GM10266 (cell line): Measurements from ENCODE around the gene RPS6KA2.

Experiments used
- DNase-seq: peaks from one replicate; pipeline ENCODE4 v3.0.0; 2012; ENCODE audit errors: extremely low spot score
- TF ChIP-seq, protein P1 (sequence below): IDR thresholded peaks from 2 replicates; pipeline ENCODE4 v1.5.1; 2012; ENCODE audit warnings: mild to moderate bottlenecking, low read depth; ENCODE audit not compliant: control insufficient read depth, insufficient read depth; ENCODE audit errors: missing control alignments

Gene RPS6KA2

GRCh38 chr6:166449641-166450040, 177.4 kb downstream of the RPS6KA2 start:
- TF ChIP-seq, protein P1, sequence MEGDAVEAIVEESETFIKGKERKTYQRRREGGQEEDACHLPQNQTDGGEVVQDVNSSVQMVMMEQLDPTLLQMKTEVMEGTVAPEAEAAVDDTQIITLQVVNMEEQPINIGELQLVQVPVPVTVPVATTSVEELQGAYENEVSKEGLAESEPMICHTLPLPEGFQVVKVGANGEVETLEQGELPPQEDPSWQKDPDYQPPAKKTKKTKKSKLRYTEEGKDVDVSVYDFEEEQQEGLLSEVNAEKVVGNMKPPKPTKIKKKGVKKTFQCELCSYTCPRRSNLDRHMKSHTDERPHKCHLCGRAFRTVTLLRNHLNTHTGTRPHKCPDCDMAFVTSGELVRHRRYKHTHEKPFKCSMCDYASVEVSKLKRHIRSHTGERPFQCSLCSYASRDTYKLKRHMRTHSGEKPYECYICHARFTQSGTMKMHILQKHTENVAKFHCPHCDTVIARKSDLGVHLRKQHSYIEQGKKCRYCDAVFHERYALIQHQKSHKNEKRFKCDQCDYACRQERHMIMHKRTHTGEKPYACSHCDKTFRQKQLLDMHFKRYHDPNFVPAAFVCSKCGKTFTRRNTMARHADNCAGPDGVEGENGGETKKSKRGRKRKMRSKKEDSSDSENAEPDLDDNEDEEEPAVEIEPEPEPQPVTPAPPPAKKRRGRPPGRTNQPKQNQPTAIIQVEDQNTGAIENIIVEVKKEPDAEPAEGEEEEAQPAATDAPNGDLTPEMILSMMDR = no peak
- no peak for DNase-seq

DNA sequence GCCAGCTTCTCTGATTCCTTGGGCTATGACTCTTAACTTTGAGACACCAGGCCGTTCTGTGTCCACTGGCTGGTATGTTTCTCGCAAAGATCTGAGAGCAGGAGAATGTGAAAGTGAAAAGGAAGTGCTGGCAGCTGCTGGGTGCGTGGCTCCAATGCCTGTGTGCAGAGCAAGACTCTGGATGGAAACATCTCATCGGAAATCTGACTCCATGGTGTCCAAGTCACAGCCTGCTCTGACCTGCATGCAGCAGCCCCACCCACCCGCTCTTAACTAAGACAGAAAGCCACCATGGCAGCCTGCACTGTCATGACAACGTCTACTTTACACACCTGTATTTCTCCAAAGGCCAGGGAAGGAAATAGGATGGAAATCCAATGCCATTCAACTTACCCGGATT, 178.0 kb downstream of the RPS6KA2 start:
- TF ChIP-seq, protein P1 = no peak
- DNase-seq = no peak

- TF ChIP-seq, protein P1 = no peak
Observed at GRCh38 chr6:166448432-166448831, 178.6 kb downstream of the RPS6KA2 start.

DNA sequence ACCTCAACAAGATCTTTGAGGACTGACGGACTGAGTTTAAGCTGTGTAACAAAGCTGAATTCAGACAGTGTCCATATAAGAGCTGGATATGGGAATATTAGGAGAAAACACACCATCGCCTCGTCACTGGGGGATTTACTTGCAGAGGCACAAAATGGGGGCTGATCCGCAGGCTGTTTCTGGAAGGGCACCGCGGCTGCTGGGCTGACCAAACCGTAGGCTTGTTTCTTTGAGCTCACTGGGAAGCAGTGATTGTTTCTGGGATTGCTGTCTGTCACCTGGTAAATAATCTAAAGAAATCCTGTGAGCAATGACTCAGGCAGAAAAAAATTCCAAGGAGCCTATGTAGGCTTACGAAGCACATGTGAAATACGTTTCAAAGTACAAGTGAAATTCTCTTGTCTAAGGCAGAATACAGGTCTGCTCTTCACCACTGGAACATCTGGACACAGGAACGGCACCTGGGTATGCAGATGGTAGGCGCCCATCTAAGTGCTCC, 180.4 kb downstream of the RPS6KA2 start:
- TF ChIP-seq, protein P1 = no peak
- DNase-seq = no peak

More at GRCh38 chr6:166448432-166448831, 178.6 kb downstream of the RPS6KA2 start:
- DNase-seq = no peak

- TF ChIP-seq, protein P1 = no peak
- DNase-seq = no peak
Observed at GRCh38 chr6:166446146-166446545, 180.9 kb downstream of the RPS6KA2 start.

DNA sequence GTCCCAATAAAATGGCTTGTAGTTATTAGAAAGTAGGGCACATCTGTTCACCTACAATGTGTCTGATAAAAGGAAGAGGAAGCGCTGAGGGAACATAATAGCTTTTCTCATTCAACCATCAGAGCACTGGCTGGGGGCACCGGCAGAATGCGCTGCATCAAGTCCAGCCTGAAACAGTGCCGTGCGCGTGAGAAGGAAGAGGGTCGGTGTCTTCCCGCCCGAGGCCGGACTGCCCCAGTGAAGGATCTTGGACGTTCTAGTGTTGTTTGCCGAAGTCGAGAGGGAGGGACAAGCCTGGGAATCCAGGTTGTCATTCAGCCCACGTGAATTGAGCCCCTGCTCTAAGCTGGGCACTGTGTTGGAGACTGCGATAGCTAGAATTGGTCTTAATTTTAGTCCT, 182.6 kb downstream of the RPS6KA2 start:
- no peak for DNase-seq
- TF ChIP-seq, protein P1 = no peak

- TF ChIP-seq, protein P1 = no peak
Observed at GRCh38 chr6:166443166-166443565, 183.9 kb downstream of the RPS6KA2 start.

More at GRCh38 chr6:166443166-166443565, 183.9 kb downstream of the RPS6KA2 start:
- no peak for DNase-seq
